ENCODE measurements around the gene PODNL1.

PODNL1 gene

DNA sequence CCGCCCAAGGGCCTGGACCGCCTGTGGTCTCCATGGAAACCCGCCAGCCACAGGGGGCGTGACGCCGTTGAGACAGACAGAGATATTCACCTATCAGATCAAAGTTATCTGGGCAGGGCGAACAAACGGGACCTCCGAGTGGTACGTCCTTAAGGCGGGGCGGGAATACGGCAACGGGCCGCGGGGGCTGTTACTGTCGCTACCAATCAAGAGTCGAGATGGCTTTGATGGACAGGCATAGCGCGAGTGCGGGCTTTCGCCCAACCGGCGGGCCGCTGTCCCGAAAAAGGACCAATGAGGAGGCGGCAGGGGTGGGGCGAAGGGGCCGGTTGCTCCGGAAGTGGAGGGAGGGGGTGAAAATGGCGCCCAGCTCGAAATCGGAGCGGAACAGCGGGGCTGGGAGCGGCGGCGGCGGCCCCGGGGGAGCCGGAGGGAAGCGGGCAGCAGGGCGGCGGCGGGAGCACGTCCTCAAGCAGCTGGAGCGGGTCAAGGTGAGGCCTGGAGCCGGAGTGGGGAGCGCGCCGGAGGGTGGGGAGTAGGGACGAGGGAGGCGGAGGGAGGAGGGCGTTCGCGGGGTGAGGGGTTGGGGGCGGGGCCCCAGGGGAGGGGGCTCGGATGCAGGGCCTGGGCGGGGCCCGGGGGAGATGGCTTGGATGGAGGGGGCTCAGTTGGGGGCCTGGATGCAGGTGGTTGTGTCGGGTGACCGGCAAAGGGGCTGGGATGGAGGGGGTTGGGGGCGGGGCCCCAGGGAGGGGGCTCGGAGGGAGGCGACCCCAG lies 14.1 kb upstream of the PODNL1 start, which contains the start of gene DCAF15 (continued):
- TF ChIP-seq ZNF366 (tag by site-specific recombination; conservative IDR thresholded peaks at IDR 0.05): no peak
- TF ChIP-seq ZNF335 (tag by site-specific recombination; conservative IDR thresholded peaks at IDR 0.05): no peak
- TF ChIP-seq ZNF416 (tag by site-specific recombination; IDR thresholded peaks at IDR 0.05): no peak
- TF ChIP-seq, protein P1, sequence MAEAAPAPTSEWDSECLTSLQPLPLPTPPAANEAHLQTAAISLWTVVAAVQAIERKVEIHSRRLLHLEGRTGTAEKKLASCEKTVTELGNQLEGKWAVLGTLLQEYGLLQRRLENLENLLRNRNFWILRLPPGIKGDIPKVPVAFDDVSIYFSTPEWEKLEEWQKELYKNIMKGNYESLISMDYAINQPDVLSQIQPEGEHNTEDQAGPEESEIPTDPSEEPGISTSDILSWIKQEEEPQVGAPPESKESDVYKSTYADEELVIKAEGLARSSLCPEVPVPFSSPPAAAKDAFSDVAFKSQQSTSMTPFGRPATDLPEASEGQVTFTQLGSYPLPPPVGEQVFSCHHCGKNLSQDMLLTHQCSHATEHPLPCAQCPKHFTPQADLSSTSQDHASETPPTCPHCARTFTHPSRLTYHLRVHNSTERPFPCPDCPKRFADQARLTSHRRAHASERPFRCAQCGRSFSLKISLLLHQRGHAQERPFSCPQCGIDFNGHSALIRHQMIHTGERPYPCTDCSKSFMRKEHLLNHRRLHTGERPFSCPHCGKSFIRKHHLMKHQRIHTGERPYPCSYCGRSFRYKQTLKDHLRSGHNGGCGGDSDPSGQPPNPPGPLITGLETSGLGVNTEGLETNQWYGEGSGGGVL (tag by site-specific recombination; IDR thresholded peaks at IDR 0.05): peak; percentile 74
- TF ChIP-seq BCL11B (tag by site-specific recombination; IDR thresholded peaks at IDR 0.05; ENCODE audit: low read depth): no peak
- no peak for TF ChIP-seq ZNF274 (IDR thresholded peaks at IDR 0.05; ENCODE audit: low read length)
- no peak for TF ChIP-seq ZNF274 (tag by site-specific recombination; IDR thresholded peaks at IDR 0.05; ENCODE audit: borderline replicate concordance)
- TF ChIP-seq ZNF426 (tag by site-specific recombination; IDR thresholded peaks at IDR 0.05): no peak
- no peak for TF ChIP-seq ZNF266 (tag by site-specific recombination; IDR thresholded peaks at IDR 0.05; ENCODE audit: low read depth)
- TF ChIP-seq, protein P2, sequence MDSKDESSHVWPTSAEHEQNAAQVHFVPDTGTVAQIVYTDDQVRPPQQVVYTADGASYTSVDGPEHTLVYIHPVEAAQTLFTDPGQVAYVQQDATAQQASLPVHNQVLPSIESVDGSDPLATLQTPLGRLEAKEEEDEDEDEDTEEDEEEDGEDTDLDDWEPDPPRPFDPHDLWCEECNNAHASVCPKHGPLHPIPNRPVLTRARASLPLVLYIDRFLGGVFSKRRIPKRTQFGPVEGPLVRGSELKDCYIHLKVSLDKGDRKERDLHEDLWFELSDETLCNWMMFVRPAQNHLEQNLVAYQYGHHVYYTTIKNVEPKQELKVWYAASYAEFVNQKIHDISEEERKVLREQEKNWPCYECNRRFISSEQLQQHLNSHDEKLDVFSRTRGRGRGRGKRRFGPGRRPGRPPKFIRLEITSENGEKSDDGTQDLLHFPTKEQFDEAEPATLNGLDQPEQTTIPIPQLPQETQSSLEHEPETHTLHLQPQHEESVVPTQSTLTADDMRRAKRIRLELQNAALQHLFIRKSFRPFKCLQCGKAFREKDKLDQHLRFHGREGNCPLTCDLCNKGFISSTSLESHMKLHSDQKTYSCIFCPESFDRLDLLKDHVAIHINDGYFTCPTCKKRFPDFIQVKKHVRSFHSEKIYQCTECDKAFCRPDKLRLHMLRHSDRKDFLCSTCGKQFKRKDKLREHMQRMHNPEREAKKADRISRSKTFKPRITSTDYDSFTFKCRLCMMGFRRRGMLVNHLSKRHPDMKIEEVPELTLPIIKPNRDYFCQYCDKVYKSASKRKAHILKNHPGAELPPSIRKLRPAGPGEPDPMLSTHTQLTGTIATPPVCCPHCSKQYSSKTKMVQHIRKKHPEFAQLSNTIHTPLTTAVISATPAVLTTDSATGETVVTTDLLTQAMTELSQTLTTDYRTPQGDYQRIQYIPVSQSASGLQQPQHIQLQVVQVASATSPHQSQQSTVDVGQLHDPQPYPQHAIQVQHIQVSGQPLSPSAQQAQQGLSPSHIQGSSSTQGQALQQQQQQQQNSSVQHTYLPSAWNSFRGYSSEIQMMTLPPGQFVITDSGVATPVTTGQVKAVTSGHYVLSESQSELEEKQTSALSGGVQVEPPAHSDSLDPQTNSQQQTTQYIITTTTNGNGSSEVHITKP (tag by site-specific recombination; IDR thresholded peaks at IDR 0.05): peak; percentile 80
- no peak for TF ChIP-seq ZNF19 (tag by site-specific recombination; IDR thresholded peaks at IDR 0.05; ENCODE audit: low read depth)
- no peak for TF ChIP-seq IKZF3 (tag by site-specific recombination; IDR thresholded peaks at IDR 0.05)
- TF ChIP-seq WT1 (tag by site-specific recombination; IDR thresholded peaks at IDR 0.05): no peak
- TF ChIP-seq RBAK (tag by site-specific recombination; IDR thresholded peaks at IDR 0.05): no peak
- no peak for TF ChIP-seq ZNF311 (tag by site-specific recombination; IDR thresholded peaks at IDR 0.05; ENCODE audit: borderline replicate concordance)
- TF ChIP-seq ZNF623 (tag by site-specific recombination; IDR thresholded peaks at IDR 0.05): no peak
- TF ChIP-seq, protein P3, sequence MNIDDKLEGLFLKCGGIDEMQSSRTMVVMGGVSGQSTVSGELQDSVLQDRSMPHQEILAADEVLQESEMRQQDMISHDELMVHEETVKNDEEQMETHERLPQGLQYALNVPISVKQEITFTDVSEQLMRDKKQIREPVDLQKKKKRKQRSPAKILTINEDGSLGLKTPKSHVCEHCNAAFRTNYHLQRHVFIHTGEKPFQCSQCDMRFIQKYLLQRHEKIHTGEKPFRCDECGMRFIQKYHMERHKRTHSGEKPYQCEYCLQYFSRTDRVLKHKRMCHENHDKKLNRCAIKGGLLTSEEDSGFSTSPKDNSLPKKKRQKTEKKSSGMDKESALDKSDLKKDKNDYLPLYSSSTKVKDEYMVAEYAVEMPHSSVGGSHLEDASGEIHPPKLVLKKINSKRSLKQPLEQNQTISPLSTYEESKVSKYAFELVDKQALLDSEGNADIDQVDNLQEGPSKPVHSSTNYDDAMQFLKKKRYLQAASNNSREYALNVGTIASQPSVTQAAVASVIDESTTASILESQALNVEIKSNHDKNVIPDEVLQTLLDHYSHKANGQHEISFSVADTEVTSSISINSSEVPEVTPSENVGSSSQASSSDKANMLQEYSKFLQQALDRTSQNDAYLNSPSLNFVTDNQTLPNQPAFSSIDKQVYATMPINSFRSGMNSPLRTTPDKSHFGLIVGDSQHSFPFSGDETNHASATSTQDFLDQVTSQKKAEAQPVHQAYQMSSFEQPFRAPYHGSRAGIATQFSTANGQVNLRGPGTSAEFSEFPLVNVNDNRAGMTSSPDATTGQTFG (tag by site-specific recombination; IDR thresholded peaks at IDR 0.05; ENCODE audit: borderline replicate concordance): no peak
- TF ChIP-seq ZNF658 (tag by site-specific recombination; IDR thresholded peaks at IDR 0.05): no peak
- no peak for TF ChIP-seq SCRT1 (tag by site-specific recombination; IDR thresholded peaks at IDR 0.05; ENCODE audit: borderline replicate concordance)
- no peak for TF ChIP-seq OVOL3 (tag by site-specific recombination; IDR thresholded peaks at IDR 0.05)
- TF ChIP-seq ZNF561 (tag by site-specific recombination; IDR thresholded peaks at IDR 0.05; ENCODE audit: borderline replicate concordance): no peak
- peak; percentile 60 for TF ChIP-seq EGR2 (tag by site-specific recombination; IDR thresholded peaks at IDR 0.05; ENCODE audit: low read depth)
- TF ChIP-seq ZNF37A (tag by site-specific recombination; IDR thresholded peaks at IDR 0.05): no peak
- peak; percentile 93 for TF ChIP-seq ZBTB7A (tag by site-specific recombination; IDR thresholded peaks at IDR 0.05; ENCODE audit: low read depth)
- no peak for TF ChIP-seq REPIN1 (tag by site-specific recombination; IDR thresholded peaks at IDR 0.05; ENCODE audit: low read depth)
- no peak for TF ChIP-seq PRDM4 (tag by site-specific recombination; IDR thresholded peaks at IDR 0.05)
- no peak for TF ChIP-seq ZNF211 (tag by site-specific recombination; IDR thresholded peaks at IDR 0.05; ENCODE audit: low read depth)
- TF ChIP-seq ZNF214 (tag by site-specific recombination; IDR thresholded peaks at IDR 0.05; ENCODE audit: borderline replicate concordance): no peak
- TF ChIP-seq ZNF560 (tag by site-specific recombination; IDR thresholded peaks at IDR 0.05; ENCODE audit: borderline replicate concordance): no peak
- TF ChIP-seq ZNF654 (tag by site-specific recombination; IDR thresholded peaks at IDR 0.05; ENCODE audit: low read depth): no peak
- no peak for TF ChIP-seq ZNF354C (tag by site-specific recombination; IDR thresholded peaks at IDR 0.05; ENCODE audit: borderline replicate concordance, low read depth)

Data from HEK293 (cell line).